HG02840 (cell line): ENCODE data around the gene KIAA1217.

Source experiments
- ATAC-seq: cut with Tn5 transposase; IDR thresholded peaks from one replicate; pipeline ENCODE4 v1.9.1; 2021; ENCODE audit warnings: mild to moderate bottlenecking, moderate library complexity, moderate number of reproducible peaks; ENCODE audit not compliant: unreplicated experiment, low FRiP score

KIAA1217 gene

GRCh38 chr10:24278176-24278889 lies 69.4 kb downstream of the KIAA1217 start:
- ATAC-seq: no peak

DNA sequence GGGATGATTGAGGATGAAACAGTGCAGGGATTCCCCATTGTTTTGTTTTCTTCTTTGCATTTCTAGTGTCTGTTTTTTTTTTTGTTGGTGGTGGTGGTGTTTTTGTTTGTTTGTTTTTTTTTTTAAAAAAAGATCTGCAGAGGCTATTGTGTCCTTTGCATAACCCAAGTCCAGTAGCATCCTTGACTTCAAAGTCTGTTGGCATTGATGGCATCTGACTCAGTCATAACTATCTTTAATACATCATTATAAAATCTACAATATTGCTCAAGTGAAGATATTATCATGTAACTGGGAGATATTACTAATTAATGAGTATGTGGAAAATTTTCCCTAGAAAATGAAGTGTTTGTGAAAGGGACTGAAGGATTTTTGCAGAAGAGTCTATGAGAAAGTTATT lies 70.2 kb downstream of the KIAA1217 start:
- ATAC-seq: no peak

GRCh38 chr10:24287559-24288195 lies 78.7 kb downstream of the KIAA1217 start:
- no peak for ATAC-seq

DNA sequence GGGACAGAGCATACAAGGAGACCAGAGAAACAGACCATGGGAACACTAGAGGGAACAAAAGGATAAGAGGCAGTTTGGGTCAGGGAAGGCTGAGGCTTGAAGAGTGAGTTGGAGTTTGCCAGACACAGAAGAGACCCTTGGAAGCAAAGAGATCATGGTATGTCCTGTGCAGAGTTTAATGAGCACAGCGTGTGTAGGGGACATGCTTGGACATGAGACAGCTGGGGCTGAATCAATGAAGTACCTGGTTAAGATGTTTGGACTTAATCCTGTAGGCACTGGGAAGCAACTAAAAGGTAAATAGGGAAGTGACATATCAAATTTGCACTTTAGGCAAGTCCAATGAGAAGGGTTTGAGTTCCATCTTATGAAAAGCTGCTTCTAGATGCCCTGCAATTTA lies 79.6 kb downstream of the KIAA1217 start:
- no peak for ATAC-seq

GRCh38 chr10:24289235-24289634 lies 80.3 kb downstream of the KIAA1217 start:
- no peak for ATAC-seq

DNA sequence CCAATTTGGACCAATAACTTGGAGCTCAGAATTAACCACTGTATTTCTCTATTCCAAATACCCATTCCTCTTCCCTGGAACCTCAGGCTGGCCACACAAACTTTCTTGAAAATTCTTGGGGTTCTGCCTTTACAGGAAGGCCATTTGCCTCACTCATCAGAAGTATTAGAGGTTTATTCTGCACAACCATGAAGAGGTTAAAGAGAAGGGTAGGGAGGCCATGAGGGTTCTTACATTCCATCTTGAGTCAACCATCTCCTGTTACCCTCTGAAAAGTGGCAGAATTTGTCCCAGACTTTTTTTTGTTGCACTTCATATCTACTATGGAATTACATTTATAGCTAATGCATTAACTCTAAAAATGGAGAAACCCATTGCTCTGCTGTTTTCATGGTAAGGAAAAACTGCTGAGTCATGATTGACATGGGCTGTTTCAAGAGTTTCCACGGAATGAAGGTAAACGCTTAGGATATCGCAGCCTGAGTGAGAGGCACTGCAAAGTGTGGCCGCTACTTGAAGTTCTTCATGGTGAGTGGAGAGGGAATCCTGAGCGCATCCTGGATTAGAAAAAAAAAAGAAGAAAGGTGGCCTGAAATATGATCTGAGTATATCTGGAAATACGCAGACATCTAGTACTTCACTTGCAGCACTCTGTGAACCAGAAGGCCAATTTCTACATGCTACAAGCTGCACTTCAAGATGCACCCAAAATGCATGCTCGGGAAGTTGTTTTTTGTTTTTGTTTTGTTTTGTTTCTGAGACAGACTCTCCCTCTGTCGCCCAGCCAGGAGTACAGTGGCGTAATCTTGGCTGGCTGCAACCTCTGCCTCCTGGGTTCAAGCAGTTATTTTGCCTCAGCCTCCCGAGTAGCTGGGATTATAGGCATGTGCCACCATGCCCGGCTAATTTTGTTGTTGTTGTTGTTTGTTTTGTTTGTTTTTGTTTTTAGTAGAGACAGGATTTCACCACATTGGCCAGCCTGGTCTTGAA lies 83.7 kb downstream of the KIAA1217 start:
- no peak for ATAC-seq

GRCh38 chr10:24299578-24300260 lies 90.8 kb downstream of the KIAA1217 start:
- no peak for ATAC-seq

DNA sequence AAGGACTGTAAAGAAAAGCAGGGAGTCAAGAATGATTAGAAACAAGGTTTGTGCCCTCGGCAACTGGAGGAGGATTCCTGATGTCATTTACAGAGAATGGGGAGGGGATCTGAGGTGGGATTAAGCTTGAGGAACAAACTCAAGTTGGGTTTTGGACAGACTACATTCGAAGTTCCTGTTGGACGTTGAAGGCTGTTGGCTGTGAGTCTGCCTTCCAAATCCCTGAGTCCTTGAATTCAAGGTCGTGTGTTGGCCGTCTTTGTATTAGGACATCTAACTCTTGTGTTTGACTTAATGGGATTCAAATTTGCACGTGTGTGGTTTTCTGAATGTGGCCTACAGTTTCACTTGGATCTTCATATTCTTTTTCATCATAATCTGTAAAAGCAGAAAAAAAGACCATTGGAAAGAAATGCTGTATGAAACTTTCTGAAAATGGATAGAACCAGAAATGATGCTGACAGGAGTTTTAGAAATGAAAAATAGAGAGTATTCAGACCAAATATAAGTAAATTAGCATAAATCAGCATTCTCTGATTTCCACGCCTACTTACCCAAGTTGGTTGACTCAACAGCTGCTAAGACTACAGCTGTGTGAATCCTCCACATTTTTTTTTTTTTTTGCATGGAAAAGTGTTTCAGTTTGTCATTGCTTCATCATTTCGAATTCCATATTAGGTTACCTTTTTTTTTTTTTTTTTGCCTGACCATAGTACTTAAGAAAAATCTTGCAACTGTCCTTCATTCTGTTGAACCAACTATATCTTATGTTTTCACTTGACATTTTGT lies 94.8 kb downstream of the KIAA1217 start:
- ATAC-seq: no peak

GRCh38 chr10:24305551-24306506 lies 96.9 kb downstream of the KIAA1217 start:
- no peak for ATAC-seq

DNA sequence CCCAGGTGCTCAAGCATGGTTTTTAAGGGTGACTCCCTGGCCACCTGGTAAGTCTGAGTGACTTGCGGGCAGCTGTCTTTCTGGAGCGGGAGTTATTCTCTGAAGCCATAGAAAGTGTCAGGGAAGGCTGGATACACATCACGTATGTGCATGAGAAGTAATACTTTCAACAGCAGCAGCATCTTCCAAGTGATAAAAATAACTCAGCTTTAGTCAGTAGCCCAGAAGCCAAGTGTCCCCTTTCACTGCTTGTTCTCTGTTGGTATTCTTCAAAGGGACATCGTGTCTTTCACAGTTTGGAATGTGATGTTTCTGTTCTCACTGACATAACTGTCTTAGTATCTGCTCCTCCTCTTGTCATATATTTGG lies 97.6 kb downstream of the KIAA1217 start:
- ATAC-seq: no peak

- ATAC-seq: no peak
Observed at GRCh38 chr10:24307116-24307515, 98.2 kb downstream of the KIAA1217 start.

- no peak for ATAC-seq
Observed at GRCh38 chr10:24307696-24308485, 99.0 kb downstream of the KIAA1217 start.

DNA sequence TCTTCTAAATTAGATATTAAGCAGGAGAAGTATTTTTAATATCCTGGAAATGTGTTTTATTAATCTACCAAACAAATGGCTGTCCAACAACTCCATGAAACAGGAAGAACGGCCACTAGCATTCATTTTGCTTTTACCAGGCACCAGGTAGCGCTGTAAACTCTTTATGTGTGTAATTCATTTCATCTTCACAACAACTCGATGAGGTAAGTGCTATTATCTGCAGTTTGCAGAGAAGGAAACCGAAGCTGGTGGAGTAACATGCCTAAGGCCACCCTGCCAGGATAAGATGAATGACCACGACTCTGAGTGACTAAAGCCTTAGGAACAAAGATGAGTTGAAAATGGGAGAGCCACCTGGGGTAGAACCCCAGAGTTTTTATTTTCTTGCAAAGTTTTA lies 101.2 kb downstream of the KIAA1217 start:
- ATAC-seq: no peak

DNA sequence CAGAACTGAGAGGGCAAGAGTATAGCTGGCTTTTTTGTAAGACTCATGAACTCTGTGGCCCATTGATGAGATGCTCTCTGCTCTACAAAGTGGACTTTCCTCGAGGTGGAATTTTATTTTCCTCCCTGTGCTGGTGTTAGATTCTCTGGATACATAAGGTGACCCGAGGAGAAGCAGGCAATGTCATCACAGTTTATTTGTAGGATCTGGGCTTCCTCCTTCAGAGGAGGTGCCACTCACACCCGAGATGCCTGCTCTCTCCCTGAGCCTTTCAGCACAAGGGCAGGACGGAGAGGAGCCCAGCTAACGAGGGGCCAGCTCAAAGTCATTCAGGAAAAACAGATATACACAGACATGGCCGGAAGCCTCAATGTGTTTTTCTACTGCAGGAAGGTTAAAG lies 103.0 kb downstream of the KIAA1217 start:
- ATAC-seq: no peak

GRCh38 chr10:24313283-24313682 lies 104.3 kb downstream of the KIAA1217 start:
- ATAC-seq: no peak

GRCh38 chr10:24315211-24315610 lies 106.3 kb downstream of the KIAA1217 start:
- ATAC-seq: no peak

- no peak for ATAC-seq
Observed at GRCh38 chr10:24318517-24318916, 109.6 kb downstream of the KIAA1217 start.

GRCh38 chr10:24320373-24320772 lies 111.4 kb downstream of the KIAA1217 start:
- no peak for ATAC-seq
